GM19438 (cell line): ENCODE measurements around the gene KPTN.

Experiments used
- ATAC-seq: cut with Tn5 transposase; IDR thresholded peaks from one replicate; pipeline ENCODE4 v1.9.1; 2021; ENCODE audit warnings: low read depth; ENCODE audit not compliant: unreplicated experiment

KPTN gene

DNA sequence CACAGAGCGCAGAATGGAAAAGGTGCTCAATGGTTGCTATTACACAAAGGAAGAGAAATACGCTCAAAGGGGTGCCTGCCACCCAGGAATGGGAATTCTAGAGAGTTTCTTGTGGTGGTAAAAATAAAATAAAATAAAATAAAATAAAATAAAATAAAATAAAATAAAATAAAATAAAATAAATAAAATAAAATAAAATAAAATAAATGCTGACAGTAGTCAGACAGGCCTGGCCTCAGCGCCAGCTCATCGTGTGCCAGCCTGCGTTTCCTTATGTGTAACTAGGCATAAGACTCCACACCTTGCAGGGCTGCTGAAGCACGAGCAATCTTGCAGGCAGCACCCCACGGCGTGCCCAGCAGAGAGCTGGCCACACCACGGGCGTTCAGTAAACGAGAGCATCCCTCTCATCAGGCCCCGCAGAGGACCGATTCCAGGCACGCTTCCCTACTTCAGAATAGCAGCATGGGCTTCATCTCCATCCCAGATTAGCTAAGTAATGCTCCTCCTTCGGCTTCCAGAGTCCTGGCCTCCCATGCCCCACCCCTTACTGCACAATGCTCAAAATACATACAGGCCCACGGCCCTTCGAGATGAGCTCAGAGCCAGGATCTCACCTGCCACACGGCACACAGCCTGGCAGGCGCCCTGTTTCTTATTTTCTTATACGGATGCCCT, 25.3 kb upstream of the KPTN start:
- ATAC-seq, result no peak

GRCh38 chr19:47508721-47509120, 24.7 kb upstream of the KPTN start:
- ATAC-seq, result no peak

- ATAC-seq, result no peak
Measured at GRCh38 chr19:47507924-47508553, 24.0 kb upstream of the KPTN start.

DNA sequence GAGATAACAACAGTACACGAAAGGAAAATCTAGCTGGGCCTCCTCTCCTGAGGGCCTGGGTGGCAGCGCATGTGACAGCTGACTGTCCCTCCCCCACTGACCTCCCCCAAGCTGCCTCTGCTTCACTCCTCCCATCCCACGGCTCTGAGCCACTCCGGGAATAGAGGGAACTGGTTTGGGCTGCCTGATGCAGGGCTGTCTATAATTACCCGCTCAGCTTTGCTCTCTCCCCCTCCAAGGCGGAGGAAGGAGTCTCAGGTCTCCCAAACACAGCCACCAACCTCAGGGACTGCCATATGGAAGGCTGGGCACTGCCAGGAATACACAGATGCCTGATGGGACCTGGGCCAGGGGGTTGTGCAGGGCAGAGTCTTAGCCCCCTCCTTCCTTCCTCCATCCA, 23.0 kb upstream of the KPTN start:
- ATAC-seq, result no peak

- ATAC-seq, result no peak
Measured at GRCh38 chr19:47506459-47506858, 22.4 kb upstream of the KPTN start.

GRCh38 chr19:47505506-47505905, 21.5 kb upstream of the KPTN start:
- no peak for ATAC-seq

- no peak for ATAC-seq
Measured at GRCh38 chr19:47503826-47504150, 19.8 kb upstream of the KPTN start.

- ATAC-seq, result no peak
Measured at GRCh38 chr19:47503130-47503825, 19.3 kb upstream of the KPTN start.

- ATAC-seq, result no peak
Measured at GRCh38 chr19:47499863-47500830, 16.1 kb upstream of the KPTN start.

DNA sequence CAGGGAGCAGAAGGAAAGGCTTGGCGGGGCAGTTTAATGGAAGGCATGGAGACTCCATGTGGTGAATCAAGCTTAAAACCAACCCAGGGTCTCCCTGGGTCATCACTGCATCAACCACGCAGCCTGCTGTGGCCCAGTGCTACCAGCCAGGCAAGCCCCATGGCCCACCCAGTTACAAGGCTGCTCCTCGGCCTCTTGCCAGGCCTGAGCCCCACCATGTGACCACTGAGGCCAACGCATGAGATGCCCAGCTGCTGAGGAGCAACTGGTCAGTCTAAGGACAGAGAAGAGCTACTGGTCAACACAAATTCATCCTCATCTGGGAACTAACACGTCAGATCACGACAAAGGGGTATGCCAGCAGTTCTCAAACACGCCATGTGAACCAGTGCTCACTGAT, 15.4 kb upstream of the KPTN start:
- ATAC-seq, result no peak

DNA sequence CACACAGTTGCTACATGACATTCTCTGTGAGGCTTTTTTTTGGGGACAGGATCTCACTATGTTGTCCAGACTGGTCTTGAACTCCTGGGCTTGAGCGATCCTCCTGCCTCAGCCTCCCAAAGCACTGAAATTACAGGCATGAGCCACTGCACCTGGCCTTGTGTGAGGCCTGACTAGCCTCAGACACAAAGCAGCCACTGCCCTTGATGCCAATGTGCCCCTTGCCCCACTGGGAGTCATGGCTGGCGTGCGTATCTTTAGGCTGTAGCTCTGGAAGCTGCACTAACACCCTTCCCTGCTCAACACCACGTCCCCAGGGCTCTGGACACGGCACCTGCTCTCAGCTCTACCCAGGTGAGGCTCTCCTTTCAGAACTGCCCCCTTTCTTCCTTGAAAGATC, 14.5 kb upstream of the KPTN start:
- ATAC-seq, result no peak

- ATAC-seq, result no peak
Measured at GRCh38 chr19:47497821-47498520, 14.0 kb upstream of the KPTN start.

DNA sequence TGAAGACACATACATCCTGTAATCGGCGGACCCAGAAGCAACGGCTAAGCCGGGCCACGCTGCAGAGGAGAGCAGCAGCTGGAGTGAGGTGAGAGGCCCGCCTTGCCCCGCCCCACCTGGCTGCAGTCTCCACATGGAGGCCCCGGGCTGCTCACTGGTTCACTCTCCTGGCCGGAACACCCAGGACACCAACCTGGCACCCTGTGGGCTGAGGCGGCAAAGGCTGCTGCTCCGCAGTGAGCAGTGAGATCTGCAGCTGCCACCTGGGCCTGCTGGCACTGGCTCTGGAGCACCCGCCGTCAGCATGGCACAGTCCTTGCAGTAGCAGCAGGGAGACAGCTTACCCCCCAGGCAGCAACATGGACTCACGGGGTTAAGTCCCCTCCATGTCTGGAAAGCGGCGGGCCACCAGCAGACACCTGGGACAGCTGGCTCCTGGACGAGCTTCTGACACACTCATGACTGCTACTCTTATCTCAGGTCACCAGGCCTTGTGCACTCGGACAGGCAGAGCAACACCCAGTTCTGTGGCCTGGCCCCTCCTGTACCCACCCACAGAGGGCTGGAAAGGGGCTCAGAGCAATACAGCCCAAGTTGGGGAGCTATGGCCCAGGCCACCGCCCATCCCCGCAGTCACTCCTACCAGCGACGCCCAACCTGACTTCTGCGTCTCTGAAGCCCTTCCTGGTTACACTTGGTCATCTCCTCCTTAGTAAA, 13.2 kb upstream of the KPTN start:
- no peak for ATAC-seq

GRCh38 chr19:47495478-47496372, 11.7 kb upstream of the KPTN start:
- no peak for ATAC-seq

GRCh38 chr19:47494729-47495128, 10.7 kb upstream of the KPTN start:
- no peak for ATAC-seq

GRCh38 chr19:47494211-47494547, 10.2 kb upstream of the KPTN start:
- no peak for ATAC-seq

DNA sequence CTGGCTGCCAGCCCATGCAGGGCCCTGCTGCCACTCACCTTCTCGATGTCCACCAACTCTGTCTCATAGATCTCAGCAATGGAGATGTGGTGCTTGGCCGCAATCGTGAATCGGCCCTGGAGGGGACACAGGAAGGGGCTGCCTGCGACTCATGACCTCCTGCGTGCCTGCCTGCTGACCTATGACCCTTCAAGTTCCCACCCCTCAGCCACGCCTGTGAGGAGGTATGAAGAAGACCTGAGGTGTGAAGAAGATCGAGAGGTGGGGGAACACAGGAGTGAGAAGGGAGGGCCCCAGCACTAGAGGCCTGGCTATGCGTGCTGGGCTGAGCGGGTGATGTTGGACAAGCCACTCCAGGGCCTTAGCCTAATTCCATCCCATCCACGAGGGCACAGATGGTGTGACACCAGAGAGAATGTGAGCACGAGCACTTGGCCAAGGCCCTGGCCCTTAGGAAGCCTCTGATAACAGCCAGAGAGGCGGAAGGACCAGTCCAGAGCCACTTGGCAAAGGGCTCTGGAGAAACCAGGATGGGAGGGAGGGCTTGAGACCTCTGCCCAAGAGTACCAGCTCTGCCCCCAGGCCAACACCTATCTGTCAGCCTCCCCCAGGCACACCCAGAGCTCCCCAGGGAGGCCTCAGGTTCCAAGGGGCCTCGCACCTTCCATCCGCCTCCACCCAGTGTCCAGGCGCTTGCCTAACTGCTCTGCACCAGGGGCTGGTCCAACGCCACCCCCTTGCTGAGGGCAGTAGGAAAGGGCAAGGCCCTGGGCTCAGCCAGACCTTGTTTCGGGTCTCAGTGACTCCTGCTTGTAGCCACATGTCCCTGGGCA, 9.6 kb upstream of the KPTN start:
- ATAC-seq, result no peak
